GM12878 (cell line): ENCODE results near the gene UNK. TPM values are rescaled to one million over a fixed set of nuclear protein-coding genes. Genes with fewer than 3 reads are reported as not detected.

Experiments
- ATAC-seq: fragments of 200-7000 bp; cut with Tn5 transposase; 3 replicates; pipeline ENCODE4 v1.9.1; 2020; ENCODE audit warnings: mild to moderate bottlenecking, moderate library complexity
- BruUV-seq: library from RNA; stranded (reverse); fragments of 400-500 nt; replicated peaks from 2 replicates; lab custom pipeline; 2021; lab: Mats Ljungman, UMichigan
- CTCF ChIA-PET: fragments of 300-600 bp; sonication (Branson Sonifier 250); formaldehyde crosslinking; extraction: SDS; loops from one replicate; lab custom pipeline; 2021; ENCODE audit warnings: inconsistent platforms; lab: Yijun Ruan, JAX
- POLR2A ChIA-PET: fragments of 350-600 bp; formaldehyde crosslinking; extraction: SDS; loops from one replicate; lab custom pipeline; 2021; ENCODE audit warnings: inconsistent platforms; lab: Charles Lee
- RAD21 ChIA-PET: fragments of 300-600 bp; sonication (Branson Sonifier 250); formaldehyde crosslinking; loops from one replicate; lab custom pipeline; 2023; ENCODE audit warnings: antibody characterized with exemption; ENCODE audit not compliant: unreplicated experiment; lab: Charles Lee
- SMC1A ChIA-PET: fragments of 300-600 bp; sonication (Branson Sonifier 250); formaldehyde crosslinking; loops from one replicate; lab custom pipeline; 2023; ENCODE audit not compliant: unreplicated experiment, uncharacterized antibody; lab: Charles Lee
- DNase-seq: peaks from one replicate; pipeline ENCODE4 v3.0.0-alpha.2; 2011; ENCODE audit warnings: low read depth, low spot score
- FAIRE-seq: peaks from 3 replicates; lab custom pipeline; 2011; peaks lifted over from hg19 to GRCh38; lab: Jason Lieb, UNC
- H2AFZ ChIP-seq: 2 replicates; pipeline ENCODE4 v1.6.0; 2011; ENCODE audit warnings: low read depth, low read length, control low read depth; ENCODE audit not compliant: control insufficient read depth
- H3K27ac ChIP-seq: 2 replicates; pipeline ENCODE4 v1.5.1; 2011; ENCODE audit warnings: control low read depth; ENCODE audit not compliant: control insufficient read depth, insufficient read depth
- H3K27me3 ChIP-seq, 2 experiments: replicated peaks in 1 of 2; 2 replicates each; pipeline versions ENCODE4 v1.6.0 to v1.6.1; 2011; ENCODE audit warnings: low read length in 1 of 2; ENCODE audit not compliant: control insufficient read depth in 2 of 2, insufficient read depth in 2 of 2
- H3K36me3 ChIP-seq, 2 experiments: 2 replicates each; pipeline ENCODE4 v1.5.1; 2011; ENCODE audit warnings: low read length in 1 of 2; ENCODE audit not compliant: control insufficient read depth in 2 of 2, insufficient read depth in 2 of 2
- H3K4me1 ChIP-seq: 2 replicates; pipeline ENCODE4 v1.6.1; 2011; ENCODE audit warnings: mild to moderate bottlenecking, low read length, moderate library complexity, mixed read lengths; ENCODE audit not compliant: control insufficient read depth, insufficient read depth
- H3K4me2 ChIP-seq: 2 replicates; pipeline ENCODE4 v1.6.0; 2011; ENCODE audit warnings: control low read depth; ENCODE audit not compliant: control insufficient read depth, insufficient read depth
- H3K4me3 ChIP-seq: fragments of 200-600 bp; sonication (generic); 2 replicates; pipeline ENCODE4 v1.5.1; 2016
- H3K79me2 ChIP-seq: 2 replicates; pipeline ENCODE4 v1.6.0; 2011; ENCODE audit warnings: low read length; ENCODE audit not compliant: control insufficient read depth, insufficient read depth
- H3K9ac ChIP-seq: 2 replicates; pipeline ENCODE4 v1.8.0; 2011; ENCODE audit warnings: low read length, control low read depth, mixed read lengths; ENCODE audit not compliant: control insufficient read depth, insufficient read depth
- H3K9me3 ChIP-seq: replicated peaks from 3 replicates; pipeline ENCODE4 v1.5.1; 2011; ENCODE audit warnings: mild to moderate bottlenecking, low read length; ENCODE audit not compliant: control insufficient read depth, insufficient read depth
- H4K20me1 ChIP-seq: 2 replicates; pipeline ENCODE4 v1.6.0; 2011; ENCODE audit not compliant: control insufficient read depth, insufficient read depth
- BACH1 ChIP-seq: fragments of 450-650 bp; IDR thresholded peaks from 2 replicates; pipeline ENCODE4 v1.6.1; 2017; ENCODE audit warnings: mild to moderate bottlenecking, borderline replicate concordance
- BMI1 ChIP-seq: fragments of 450-650 bp; IDR thresholded peaks from 2 replicates; pipeline ENCODE4 v1.6.1; 2016; ENCODE audit warnings: mild to moderate bottlenecking, moderate library complexity, borderline replicate concordance
- FOXM1 ChIP-seq: IDR thresholded peaks from 2 replicates; pipeline ENCODE4 v1.6.1; 2012; ENCODE audit warnings: low read depth, mild to moderate bottlenecking, inconsistent platforms, low read length, moderate library complexity
- MEF2A ChIP-seq: IDR thresholded peaks from 2 replicates; pipeline ENCODE4 v1.6.1; 2011; ENCODE audit warnings: low read depth, mild to moderate bottlenecking, low read length, moderate library complexity; ENCODE audit not compliant: insufficient read depth
- MTA3 ChIP-seq: IDR thresholded peaks from 2 replicates; pipeline ENCODE4 v1.6.1; 2012; ENCODE audit warnings: low read length, inconsistent platforms, borderline replicate concordance
- MXI1 ChIP-seq: fragments of 150-350 bp; IDR thresholded peaks from 2 replicates; pipeline ENCODE4 v1.6.1; 2011; ENCODE audit warnings: low read depth, mild to moderate bottlenecking, inconsistent platforms, low read length, improper control_type of control experiment
- NFYA ChIP-seq: IDR thresholded peaks from 2 replicates; pipeline ENCODE4 v1.6.1; 2011; ENCODE audit warnings: low read depth, mild to moderate bottlenecking, low read length, improper control_type of control experiment, borderline replicate concordance
- POLR2A ChIP-seq: IDR thresholded peaks from 2 replicates; pipeline ENCODE4 v1.6.1; 2011; ENCODE audit warnings: low read depth, mild to moderate bottlenecking, low read length
- POLR2AphosphoS5 ChIP-seq: IDR thresholded peaks from 2 replicates; pipeline ENCODE4 v1.6.1; 2011; ENCODE audit warnings: mild to moderate bottlenecking, low read length, inconsistent platforms
- SRF ChIP-seq, 2 experiments: IDR thresholded peaks; 2 replicates each; pipeline ENCODE4 v1.6.1; 2011; ENCODE audit warnings: low read depth in 2 of 2, low read length in 2 of 2, mild to moderate bottlenecking in 1 of 2, moderate library complexity in 1 of 2
- STAT3 ChIP-seq: IDR thresholded peaks from 2 replicates; pipeline ENCODE4 v1.6.1; 2011; ENCODE audit warnings: low read depth, low read length, improper control_type of control experiment
- ZNF622 ChIP-seq: fragments of 450-650 bp; IDR thresholded peaks from 2 replicates; pipeline ENCODE4 v1.6.1; 2017; ENCODE audit warnings: mild to moderate bottlenecking, inconsistent platforms
- WGBS: methylation state at CpG from one replicate; pipeline ENCODE4 v1.1.6; 2016; ENCODE audit warnings: low lambda C conversion rate; ENCODE audit not compliant: insufficient replicate concordance, insufficient coverage; ENCODE audit errors: missing lambda C conversion rate; 5-methylcytosine and 5-hydroxymethylcytosine counted together
- in situ Hi-C: fragments of 300-500 bp; cut with MboI; formaldehyde crosslinking; loops from 9 replicates; pipeline ENCODE4 v1.14.3; 2018; ENCODE audit warnings: mixed read lengths
- intact Hi-C: fragments of 100-400 bp; cut with micrococcal nuclease; formaldehyde crosslinking; loops from one replicate; pipeline ENCODE4 v1.14.2; 2022; ENCODE audit not compliant: unreplicated experiment
- polyA plus RNA-seq, 11 experiments: library from polyadenylated mRNA; depleted of rRNA in 4 of 11; unstranded in 6 of 11; stranded (reverse) in 5 of 11; fragments of >200 nt; fragmentation: Nextera tagmentation in 4 of 11; fragmentation: Illumina TruSeq in 1 of 11; extraction: Ambion mirVana in 4 of 11; extraction: Trizol in 1 of 11; gene quantifications; 1 replicate in 1 of 11; 2 replicates in 10 of 11; pipeline versions ENCODE4 v1.2.1 to v1.2.3, GENCODE V29; 2011 to 2016; ENCODE audit warnings: inconsistent platforms in 2 of 11, missing spikeins in 2 of 11, low read depth in 1 of 11
- total RNA-seq, 4 experiments: library from RNA; depleted of rRNA in 3 of 4; stranded (reverse); fragments of >200 nt in 3 of 4; fragmentation: Illumina TruSeq in 1 of 4; extraction: Trizol in 1 of 4; gene quantifications; 2 replicates each; pipeline versions ENCODE4 v1.2.1 to v1.2.3, GENCODE V29; 2013 to 2021
- TF ChIP-seq, protein P1 (sequence below): IDR thresholded peaks from 2 replicates; pipeline ENCODE4 v1.6.1; 2012; ENCODE audit warnings: low read length, inconsistent platforms
- TF ChIP-seq, protein P2 (sequence below): fragments of 450-650 bp; IDR thresholded peaks from 2 replicates; pipeline ENCODE4 v1.6.1; 2018; ENCODE audit warnings: mild to moderate bottlenecking, low read depth, moderate library complexity; ENCODE audit not compliant: partially characterized antibody

The UNK gene
- total and polyA plus RNA-seq, 10 of the 15 experiments (the other 5 are each of a cell fraction or from before 2014, with no cell fraction given): 8.9 to 34.5 (median 27.3) TPM

GRCh38 chr17:75774991-75775668 is 9.5 kb upstream of the UNK start (continued):
- TF ChIP-seq BACH1 (peak; percentile 45; the same call in 1 of the 2 replicates), FOXM1 (peak; percentile 27; the same call in 1 of the 2 replicates), MXI1 (0 out of 2 replicates have a peak, but pooled peaks have one; percentile 14), BMI1 (no peak; the same call in 1 of the 2 replicates), MTA3 (0 out of 2 replicates have a peak, but pooled peaks have one; percentile 27), MEF2A (no peak)
- TF ChIP-seq, protein P1, sequence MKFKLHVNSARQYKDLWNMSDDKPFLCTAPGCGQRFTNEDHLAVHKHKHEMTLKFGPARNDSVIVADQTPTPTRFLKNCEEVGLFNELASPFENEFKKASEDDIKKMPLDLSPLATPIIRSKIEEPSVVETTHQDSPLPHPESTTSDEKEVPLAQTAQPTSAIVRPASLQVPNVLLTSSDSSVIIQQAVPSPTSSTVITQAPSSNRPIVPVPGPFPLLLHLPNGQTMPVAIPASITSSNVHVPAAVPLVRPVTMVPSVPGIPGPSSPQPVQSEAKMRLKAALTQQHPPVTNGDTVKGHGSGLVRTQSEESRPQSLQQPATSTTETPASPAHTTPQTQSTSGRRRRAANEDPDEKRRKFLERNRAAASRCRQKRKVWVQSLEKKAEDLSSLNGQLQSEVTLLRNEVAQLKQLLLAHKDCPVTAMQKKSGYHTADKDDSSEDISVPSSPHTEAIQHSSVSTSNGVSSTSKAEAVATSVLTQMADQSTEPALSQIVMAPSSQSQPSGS: 0 out of 2 replicates have a peak, but pooled peaks have one; percentile 7

DNA sequence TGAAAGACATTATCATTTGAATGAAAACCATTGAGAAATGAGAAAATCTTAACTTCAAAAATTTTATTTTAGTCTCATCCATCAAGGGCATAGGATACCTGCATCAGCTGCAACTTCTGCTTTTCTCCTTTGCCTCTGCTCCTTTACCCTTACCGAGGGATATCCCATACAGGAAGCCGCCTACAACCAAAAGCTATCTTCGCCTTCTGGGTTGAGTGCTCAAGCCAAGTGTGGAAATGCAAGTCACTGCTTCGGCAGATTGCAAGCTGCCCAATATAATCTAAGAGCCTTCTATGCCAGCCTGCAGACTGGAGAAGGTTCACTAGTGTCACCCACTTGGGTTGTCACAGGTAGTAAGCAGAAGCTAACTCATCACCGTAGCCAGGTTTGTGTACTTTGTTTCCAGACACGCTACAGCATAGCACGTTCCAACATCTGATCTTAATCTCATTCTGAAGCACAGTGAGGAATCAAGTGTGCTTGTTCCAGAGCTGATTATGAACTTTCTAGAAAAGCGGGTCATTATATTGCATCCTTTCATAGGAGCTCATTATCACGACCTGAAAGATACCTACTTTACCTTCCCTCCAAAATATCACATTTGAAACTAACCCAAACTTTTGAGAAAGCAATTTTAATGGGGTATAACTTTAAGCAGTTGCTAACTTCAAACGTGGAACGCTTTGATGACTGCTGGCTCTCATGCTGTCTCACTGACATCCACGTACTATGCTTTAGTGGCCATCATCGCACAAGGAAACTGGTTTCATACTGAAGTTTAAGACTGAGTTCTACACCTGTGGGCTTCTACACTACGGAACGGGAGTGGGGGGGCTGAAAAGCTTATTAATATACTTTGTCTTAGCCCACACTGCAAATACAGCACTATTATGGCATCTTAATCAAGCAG is 8.0 kb upstream of the UNK start:
- in situ Hi-C loops (no loop called here), intact Hi-C loops (loop anchor here (5.0 kb wide), 1 partner anchor 121 kb away; the partner anchor contains the start of gene TRIM65)
- Histone ChIP-seq H3K27ac (no peak overlapping the region), H3K79me2 (peaks cover 30% of the 10 kb centered on the region), H3K27me3 (no peaks in the 10 kb centered on the region), H3K4me2 (peak overlapping the region; percentile 81), H3K9ac (no peak overlapping the region), H3K4me3 (no peak overlapping the region), H4K20me1 (peaks cover 10% of the 10 kb centered on the region), H3K4me1 (no peaks in the 10 kb centered on the region; the same call in 1 of the 2 replicates), H3K9me3 (no peaks in the 10 kb centered on the region), H2AFZ (no peak overlapping the region), H3K36me3 (peaks cover 0 to 18% of the 10 kb centered on the region in 2 experiments)
- SMC1A ChIA-PET: interaction anchor here (0.8 to 2.4 kb wide), 13 partner anchors 10 to 82 kb away, joined by 3 to 12 read pairs (median 4); partner anchors contain the start of genes GALK1 and WBP2
- 30% methylated on average over 15 of the region's 15 CpGs for WGBS
- RAD21 ChIA-PET: interaction anchor here (0.7 to 2.1 kb wide), 12 partner anchors 9 to 522 kb away, joined by 3 to 9 read pairs (median 4); partner anchors contain the start of genes GALK1, UNK and WBP2
- DNase-seq (no peak), ATAC-seq (no peak; the same call in 2 of the 3 replicates), FAIRE-seq (peak; percentile 59)
- CTCF ChIA-PET: interaction anchor here (0.8 to 5.4 kb wide), 15 partner anchors 11 to 120 kb away, joined by 3 to 32 read pairs (median 4); partner anchors contain the start of genes GALK1, TRIM65 and WBP2
- POLR2A ChIA-PET: interaction anchor here (0.6 to 5.3 kb wide), 11 partner anchors 10 to 119 kb away, joined by 3 to 40 read pairs (median 6); partner anchors contain the start of genes GALK1, UNC13D and WBP2
- no TSS peak for BruUV-seq
- TF ChIP-seq POLR2AphosphoS5 (peak; percentile 97), SRF (IDR thresholded peaks at IDR 0.05; ENCODE audit: low read depth in 2 of 2, low read length in 2 of 2) (no peak), FOXM1 (peak; percentile 35; the same call in 1 of the 2 replicates), NFYA (no peak), ZNF622 (no peak), BACH1 (peak; percentile 45), POLR2A (peak; percentile 84), BMI1 (peak; percentile 36; the same call in 1 of the 2 replicates), STAT3 (no peak)
- TF ChIP-seq, protein P2, sequence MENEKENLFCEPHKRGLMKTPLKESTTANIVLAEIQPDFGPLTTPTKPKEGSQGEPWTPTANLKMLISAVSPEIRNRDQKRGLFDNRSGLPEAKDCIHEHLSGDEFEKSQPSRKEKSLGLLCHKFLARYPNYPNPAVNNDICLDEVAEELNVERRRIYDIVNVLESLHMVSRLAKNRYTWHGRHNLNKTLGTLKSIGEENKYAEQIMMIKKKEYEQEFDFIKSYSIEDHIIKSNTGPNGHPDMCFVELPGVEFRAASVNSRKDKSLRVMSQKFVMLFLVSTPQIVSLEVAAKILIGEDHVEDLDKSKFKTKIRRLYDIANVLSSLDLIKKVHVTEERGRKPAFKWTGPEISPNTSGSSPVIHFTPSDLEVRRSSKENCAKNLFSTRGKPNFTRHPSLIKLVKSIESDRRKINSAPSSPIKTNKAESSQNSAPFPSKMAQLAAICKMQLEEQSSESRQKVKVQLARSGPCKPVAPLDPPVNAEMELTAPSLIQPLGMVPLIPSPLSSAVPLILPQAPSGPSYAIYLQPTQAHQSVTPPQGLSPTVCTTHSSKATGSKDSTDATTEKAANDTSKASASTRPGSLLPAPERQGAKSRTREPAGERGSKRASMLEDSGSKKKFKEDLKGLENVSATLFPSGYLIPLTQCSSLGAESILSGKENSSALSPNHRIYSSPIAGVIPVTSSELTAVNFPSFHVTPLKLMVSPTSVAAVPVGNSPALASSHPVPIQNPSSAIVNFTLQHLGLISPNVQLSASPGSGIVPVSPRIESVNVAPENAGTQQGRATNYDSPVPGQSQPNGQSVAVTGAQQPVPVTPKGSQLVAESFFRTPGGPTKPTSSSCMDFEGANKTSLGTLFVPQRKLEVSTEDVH: peak; percentile 19
